ENCODE data around the gene TBC1D7.

- TF ChIP-seq, protein P1, sequence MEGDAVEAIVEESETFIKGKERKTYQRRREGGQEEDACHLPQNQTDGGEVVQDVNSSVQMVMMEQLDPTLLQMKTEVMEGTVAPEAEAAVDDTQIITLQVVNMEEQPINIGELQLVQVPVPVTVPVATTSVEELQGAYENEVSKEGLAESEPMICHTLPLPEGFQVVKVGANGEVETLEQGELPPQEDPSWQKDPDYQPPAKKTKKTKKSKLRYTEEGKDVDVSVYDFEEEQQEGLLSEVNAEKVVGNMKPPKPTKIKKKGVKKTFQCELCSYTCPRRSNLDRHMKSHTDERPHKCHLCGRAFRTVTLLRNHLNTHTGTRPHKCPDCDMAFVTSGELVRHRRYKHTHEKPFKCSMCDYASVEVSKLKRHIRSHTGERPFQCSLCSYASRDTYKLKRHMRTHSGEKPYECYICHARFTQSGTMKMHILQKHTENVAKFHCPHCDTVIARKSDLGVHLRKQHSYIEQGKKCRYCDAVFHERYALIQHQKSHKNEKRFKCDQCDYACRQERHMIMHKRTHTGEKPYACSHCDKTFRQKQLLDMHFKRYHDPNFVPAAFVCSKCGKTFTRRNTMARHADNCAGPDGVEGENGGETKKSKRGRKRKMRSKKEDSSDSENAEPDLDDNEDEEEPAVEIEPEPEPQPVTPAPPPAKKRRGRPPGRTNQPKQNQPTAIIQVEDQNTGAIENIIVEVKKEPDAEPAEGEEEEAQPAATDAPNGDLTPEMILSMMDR (IDR thresholded peaks at IDR 0.05; ENCODE audit: insufficient read depth, low read depth, low read length) = no peak
- no peak for TF ChIP-seq EZH2 (IDR thresholded peaks at IDR 0.05; ENCODE audit: insufficient read depth, low read length)
Observed at GRCh38 chr6:13300643-13301590, 27.4 kb downstream of the TBC1D7 start.
